ENCODE measurements around the gene RIMBP2.

GRCh38 chr12:130537051-130537450 is 179.0 kb downstream of the RIMBP2 start:
- TF ChIP-seq TAF1 (IDR thresholded peaks at IDR 0.05; ENCODE audit: borderline replicate concordance, insufficient read depth, low read length): no peak
- no peak for TF ChIP-seq POLR2AphosphoS5 (IDR thresholded peaks at IDR 0.05; ENCODE audit: low read depth, low read length)
- no peak for TF ChIP-seq REST (IDR thresholded peaks at IDR 0.05; ENCODE audit: insufficient read depth in 1 of 2, low read depth in 2 of 2, low read length in 2 of 2)
- TF ChIP-seq SIN3A (IDR thresholded peaks at IDR 0.05; ENCODE audit: borderline replicate concordance, insufficient read depth, low read length): no peak
- TF ChIP-seq FOXP2 (optimal IDR thresholded peaks at IDR 0.05; ENCODE audit: borderline replicate concordance, extremely low read depth, extremely low read length, insufficient read depth): no peak

All from PFSK-1 (cell line).